GM12873 (cell line): ENCODE data around the gene PSMD13.

ENCODE experiments used
- CTCF ChIP-seq: IDR thresholded peaks from 2 replicates; pipeline ENCODE4 v1.5.1; 2012; ENCODE audit warnings: low read depth, mild to moderate bottlenecking, moderate library complexity, low read length, control low read depth; ENCODE audit not compliant: insufficient read depth; ENCODE audit errors: missing control alignments

PSMD13 gene

GRCh38 chr11:225734-226453 lies 10.9 kb upstream of the PSMD13 start:
- no peak for TF ChIP-seq CTCF

- no peak for TF ChIP-seq CTCF
Observed at GRCh38 chr11:227824-228379, 8.9 kb upstream of the PSMD13 start.

DNA sequence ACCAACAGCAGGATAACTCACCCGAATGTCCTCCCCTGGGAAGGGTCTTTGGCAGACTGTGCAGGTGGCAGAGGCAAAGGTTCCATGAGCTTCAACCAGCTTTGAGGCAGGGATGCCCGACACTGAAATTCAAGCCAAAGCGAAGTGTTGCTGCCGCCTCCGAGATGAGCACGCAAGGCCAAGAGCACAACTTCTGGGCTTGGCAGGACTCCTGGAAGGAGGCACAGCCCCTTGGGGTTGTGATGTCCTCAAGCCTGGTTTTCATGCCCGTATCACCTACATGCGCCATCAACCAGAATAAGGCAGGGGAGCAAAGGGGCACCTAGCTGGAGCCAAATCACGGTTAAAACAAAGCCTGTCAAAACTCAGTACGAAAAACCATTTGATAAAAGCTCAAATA lies 6.3 kb upstream of the PSMD13 start:
- TF ChIP-seq CTCF = no peak

DNA sequence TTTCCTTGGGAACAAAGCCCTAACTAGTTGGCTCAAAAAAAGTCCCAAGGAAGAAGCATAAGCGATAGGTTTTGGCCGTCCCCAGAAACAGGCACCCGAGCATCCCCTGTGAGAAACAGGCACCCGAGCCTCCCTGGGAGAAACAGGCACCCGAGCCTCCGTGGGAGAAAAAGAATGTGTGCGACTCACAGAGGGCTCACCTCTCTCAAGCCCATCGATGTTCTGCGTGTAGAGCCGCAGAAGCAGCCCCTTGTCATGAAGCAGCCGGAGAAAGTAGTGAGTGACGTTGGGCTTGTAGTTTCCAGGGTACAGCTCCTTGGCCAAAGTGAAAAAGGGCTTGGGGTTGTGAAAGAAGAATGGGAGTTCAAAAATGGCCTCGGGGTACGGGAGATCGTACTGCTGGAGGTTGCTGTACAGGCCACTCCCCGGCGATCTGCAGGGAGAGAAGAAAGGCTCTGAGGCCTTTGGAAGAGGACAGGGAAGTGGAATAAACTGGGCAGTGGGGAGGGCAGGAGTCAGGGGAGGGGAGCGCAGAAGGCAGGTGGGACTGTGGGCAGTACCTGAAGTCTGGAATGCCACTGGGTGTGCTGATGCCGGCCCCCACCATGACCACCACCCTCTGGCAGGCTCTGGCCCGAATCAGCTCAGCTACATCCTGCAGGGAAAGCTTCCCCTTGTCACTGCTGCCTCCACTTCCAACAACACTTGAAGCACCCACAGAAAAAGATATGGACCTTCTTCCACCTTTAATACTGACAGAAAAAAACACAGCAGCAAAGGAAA lies 3.8 kb upstream of the PSMD13 start:
- no peak for TF ChIP-seq CTCF

GRCh38 chr11:235180-235579 lies 1.6 kb upstream of the PSMD13 start:
- no peak for TF ChIP-seq CTCF

GRCh38 chr11:235609-235996 lies 1.2 kb upstream of the PSMD13 start:
- no peak for TF ChIP-seq CTCF

GRCh38 chr11:235997-236773 lies 591 bp upstream of the PSMD13 start, which contains the start of gene SIRT3:
TSS of gene SIRT3 (minus strand) at chr11:236342. CDS start at chr11:236328, 14 bp downstream.
- TF ChIP-seq CTCF = peak; percentile 16
